ENCODE measurements around the gene PLEKHG1.

PLEKHG1 gene

DNA sequence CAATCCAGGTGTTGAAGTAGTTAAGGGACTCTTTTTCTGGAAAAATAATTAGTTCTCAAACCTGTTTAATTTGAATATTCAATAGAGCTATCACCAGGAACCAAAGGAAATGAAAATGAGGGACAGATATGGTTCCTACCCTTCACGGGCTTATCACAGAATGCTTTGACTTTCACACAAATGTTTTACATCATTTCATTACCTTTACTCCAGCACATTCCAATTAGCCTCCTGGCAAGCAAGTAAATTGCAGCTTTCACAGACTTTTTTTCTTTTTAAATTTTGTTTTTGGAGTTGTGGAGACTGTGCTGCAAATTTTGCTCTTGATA, 35.2 kb downstream of the PLEKHG1 start:
- Histone ChIP-seq H3K79me2 (peaks cover 66% of the 10 kb centered on the region), H3K9me3 (ENCODE audit: control insufficient read depth, low read length) (no peaks in the 10 kb centered on the region), H3K27me3 (ENCODE audit: control insufficient read depth, insufficient read depth, low read length) (no peaks in the 10 kb centered on the region), H3K9ac (no peak overlapping the region), H3K4me2 (ENCODE audit: low read length) (peak overlapping the region; percentile 13), H3K36me3 (ENCODE audit: control insufficient read depth, insufficient read depth, low read length) (no peaks in the 10 kb centered on the region), H2AFZ (no peak overlapping the region), H3K4me3 (ENCODE audit: low read depth, low read length) (no peak overlapping the region), H3K4me1 (peaks cover 31% of the 10 kb centered on the region), H3K27ac (no peak overlapping the region)
- no peak for TF ChIP-seq CTCF (IDR thresholded peaks at IDR 0.05)

DNA sequence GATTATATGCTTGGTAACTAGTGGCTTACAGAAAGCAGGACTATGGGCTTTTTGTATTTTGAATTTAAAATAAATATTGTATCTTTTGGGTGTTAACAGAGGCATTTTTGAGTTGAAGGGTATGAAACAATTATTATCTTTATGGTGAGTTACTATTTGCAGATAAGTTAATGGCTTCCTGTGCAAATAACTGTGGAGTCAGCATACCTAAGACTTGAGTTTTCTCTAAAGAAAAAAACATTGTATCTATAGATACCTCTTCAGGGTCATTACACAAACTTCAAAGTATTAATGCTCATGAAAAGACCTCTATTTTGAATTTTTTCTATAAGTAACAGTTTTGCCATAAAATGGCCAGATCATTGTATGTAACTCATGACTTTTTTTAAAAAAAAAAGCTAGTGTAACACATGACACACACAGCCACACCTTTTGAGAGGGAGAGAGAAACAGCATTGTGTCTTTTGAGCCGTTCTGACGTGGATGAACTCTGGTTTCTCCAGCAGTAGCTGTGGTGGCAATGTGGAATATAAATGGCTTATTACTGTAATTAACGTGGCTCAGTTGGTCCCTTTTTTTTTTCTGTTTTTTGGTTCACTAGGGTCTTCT, 36.3 kb downstream of the PLEKHG1 start:
- H3K36me3 ChIP-seq (ENCODE audit: control insufficient read depth, insufficient read depth, low read length) = no peaks in the 10 kb centered on the region
- no peak overlapping the region for H3K4me2 ChIP-seq (ENCODE audit: low read length)
- no peak overlapping the region for H2AFZ ChIP-seq
- no peak overlapping the region for H3K27ac ChIP-seq
- H3K9me3 ChIP-seq (ENCODE audit: control insufficient read depth, low read length) = no peaks in the 10 kb centered on the region
- H3K79me2 ChIP-seq = peaks cover 60% of the 10 kb centered on the region
- TF ChIP-seq CTCF (IDR thresholded peaks at IDR 0.05) = no peak
- no peaks in the 10 kb centered on the region for H3K27me3 ChIP-seq (ENCODE audit: control insufficient read depth, insufficient read depth, low read length)
- H3K9ac ChIP-seq = no peak overlapping the region
- peaks cover 34% of the 10 kb centered on the region for H3K4me1 ChIP-seq
- H3K4me3 ChIP-seq (ENCODE audit: low read depth, low read length) = no peak overlapping the region

GRCh38 chr6:150636808-150637207, 37.1 kb downstream of the PLEKHG1 start:
- TF ChIP-seq CTCF (IDR thresholded peaks at IDR 0.05) = no peak
- H3K4me3 ChIP-seq (ENCODE audit: low read depth, low read length) = no peak overlapping the region
- no peak overlapping the region for H3K27ac ChIP-seq
- no peaks in the 10 kb centered on the region for H3K27me3 ChIP-seq (ENCODE audit: control insufficient read depth, insufficient read depth, low read length)
- H3K4me1 ChIP-seq = peaks cover 37% of the 10 kb centered on the region
- no peaks in the 10 kb centered on the region for H3K36me3 ChIP-seq (ENCODE audit: control insufficient read depth, insufficient read depth, low read length)
- H2AFZ ChIP-seq = no peak overlapping the region
- H3K79me2 ChIP-seq = peaks cover 55% of the 10 kb centered on the region
- no peak overlapping the region for H3K4me2 ChIP-seq (ENCODE audit: low read length)
- no peaks in the 10 kb centered on the region for H3K9me3 ChIP-seq (ENCODE audit: control insufficient read depth, low read length)
- no peak overlapping the region for H3K9ac ChIP-seq

DNA sequence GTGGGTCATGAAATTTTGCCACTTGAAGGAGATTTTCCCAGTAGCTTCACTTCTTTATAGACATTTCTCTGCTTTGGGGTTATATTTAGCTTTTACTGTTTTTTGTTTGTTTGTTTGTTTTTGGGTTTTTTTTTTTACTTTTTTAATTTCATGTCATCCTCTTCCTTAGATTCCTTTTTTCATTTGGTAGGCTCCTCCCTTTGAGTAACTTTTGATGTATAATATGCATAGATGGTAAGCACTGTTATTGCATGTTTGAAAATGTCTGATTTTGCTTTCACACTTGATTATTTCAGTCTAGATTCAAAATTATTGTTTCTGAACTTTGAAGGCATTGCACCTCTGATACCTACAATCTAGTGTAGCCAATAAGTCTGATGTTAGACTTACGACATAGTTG, 37.6 kb downstream of the PLEKHG1 start:
- no peak overlapping the region for H3K9ac ChIP-seq
- H3K27ac ChIP-seq = no peak overlapping the region
- no peak for TF ChIP-seq CTCF (IDR thresholded peaks at IDR 0.05)
- no peaks in the 10 kb centered on the region for H3K36me3 ChIP-seq (ENCODE audit: control insufficient read depth, insufficient read depth, low read length)
- H3K9me3 ChIP-seq (ENCODE audit: control insufficient read depth, low read length) = no peaks in the 10 kb centered on the region
- no peak overlapping the region for H2AFZ ChIP-seq
- H3K4me3 ChIP-seq (ENCODE audit: low read depth, low read length) = no peak overlapping the region
- no peaks in the 10 kb centered on the region for H3K27me3 ChIP-seq (ENCODE audit: control insufficient read depth, insufficient read depth, low read length)
- H3K4me1 ChIP-seq = peaks cover 37% of the 10 kb centered on the region
- H3K79me2 ChIP-seq = peaks cover 51% of the 10 kb centered on the region
- H3K4me2 ChIP-seq (ENCODE audit: low read length) = no peak overlapping the region

DNA sequence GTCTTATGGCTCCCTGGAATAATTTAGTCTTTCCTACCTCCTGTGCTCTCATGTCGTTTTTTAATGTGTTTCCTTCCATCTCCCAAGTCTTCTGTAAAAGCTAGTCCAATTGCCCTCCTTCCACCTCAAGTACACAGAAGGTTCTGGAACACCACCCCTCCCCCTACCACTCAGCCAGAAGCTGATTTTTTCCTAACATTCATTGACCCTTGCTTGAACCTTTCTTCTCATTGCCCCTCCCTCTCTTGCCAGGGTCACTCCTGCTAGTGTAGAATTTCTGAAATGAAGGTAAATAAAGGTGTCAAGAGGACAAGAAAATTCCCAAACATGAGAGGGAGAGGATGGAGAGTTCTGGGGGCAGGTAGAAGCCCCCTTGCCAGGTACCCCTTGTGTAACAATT, 38.6 kb downstream of the PLEKHG1 start:
- Histone ChIP-seq H3K27ac (no peak overlapping the region), H3K9ac (no peak overlapping the region), H3K27me3 (ENCODE audit: control insufficient read depth, insufficient read depth, low read length) (no peaks in the 10 kb centered on the region), H3K4me3 (ENCODE audit: low read depth, low read length) (no peak overlapping the region), H3K9me3 (ENCODE audit: control insufficient read depth, low read length) (no peaks in the 10 kb centered on the region), H2AFZ (no peak overlapping the region), H3K4me2 (ENCODE audit: low read length) (no peak overlapping the region), H3K79me2 (peaks cover 42% of the 10 kb centered on the region), H3K36me3 (ENCODE audit: control insufficient read depth, insufficient read depth, low read length) (no peaks in the 10 kb centered on the region), H3K4me1 (peaks cover 31% of the 10 kb centered on the region)
- no peak for TF ChIP-seq CTCF (IDR thresholded peaks at IDR 0.05)
